GM08714 (cell line): Measurements from ENCODE around the gene SLC5A5.
A peak's percentile ranks its signal among the peaks of the same experiment; 100 is the strongest.
"Not testable (repeated sequence)": the region's sequence is repeated elsewhere in the genome, so short reads cannot be mapped to it uniquely, and the experiment has no call there.

Source experiments
- H3K4me3 ChIP-seq: fragments of 200-500 bp; sonication (Bioruptor generic); 2 replicates; pipeline ENCODE4 v1.5.1; 2014; ENCODE audit warnings: mild to moderate bottlenecking, low read length, inconsistent platforms
- ZNF274 ChIP-seq: IDR thresholded peaks from 2 replicates; pipeline ENCODE4 v1.6.1; 2012; ENCODE audit warnings: mild to moderate bottlenecking, low read depth, low read length

SLC5A5 gene

GRCh38 chr19:17873786-17874757 is 2.3 kb downstream of the SLC5A5 start:
- TF ChIP-seq ZNF274, result no peak

DNA sequence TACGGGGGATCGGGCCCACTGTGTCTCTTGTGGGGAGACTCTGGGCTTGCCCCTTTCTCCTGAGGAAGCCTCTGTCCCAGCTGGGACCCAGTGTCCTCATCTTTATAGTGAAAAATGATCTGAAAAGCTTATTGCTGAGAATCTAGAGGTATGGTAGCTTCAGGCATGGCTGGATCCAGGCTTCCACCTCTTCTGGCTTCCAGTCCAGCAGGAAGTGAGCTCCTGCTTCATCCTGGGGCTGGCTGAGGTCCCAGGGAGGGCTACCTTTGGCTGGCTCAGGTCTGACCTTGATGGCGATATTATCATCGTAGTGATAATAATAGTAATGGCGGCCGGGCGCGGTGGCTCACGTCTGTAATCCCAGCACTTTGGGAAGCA is 3.0 kb downstream of the SLC5A5 start:
- H3K4me3 ChIP-seq, result no peak overlapping the region
- TF ChIP-seq ZNF274, result no peak

More at GRCh38 chr19:17873786-17874757, 2.3 kb downstream of the SLC5A5 start:
- peak overlapping the region; percentile 2; the same call in 1 of the 2 replicates for H3K4me3 ChIP-seq

DNA sequence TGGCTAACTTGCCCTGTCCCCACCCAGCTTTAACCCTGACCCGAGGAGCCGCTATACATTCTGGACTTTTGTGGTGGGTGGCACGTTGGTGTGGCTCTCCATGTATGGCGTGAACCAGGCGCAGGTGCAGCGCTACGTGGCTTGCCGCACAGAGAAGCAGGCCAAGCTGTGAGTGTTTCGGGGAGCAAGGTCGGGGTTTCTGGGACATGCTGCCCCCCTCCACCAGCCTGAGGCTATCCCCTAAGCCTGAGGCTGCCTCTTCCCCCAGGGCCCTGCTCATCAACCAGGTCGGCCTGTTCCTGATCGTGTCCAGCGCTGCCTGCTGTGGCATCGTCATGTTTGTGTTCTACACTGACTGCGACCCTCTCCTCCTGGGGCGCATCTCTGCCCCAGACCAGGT is 6.0 kb downstream of the SLC5A5 start:
- H3K4me3 ChIP-seq, result no peak overlapping the region
- TF ChIP-seq ZNF274, result no peak

- H3K4me3 ChIP-seq, result no peak overlapping the region
- no peak for TF ChIP-seq ZNF274
These were observed 7.7 kb downstream of the SLC5A5 start for GRCh38 chr19:17879466-17879865.

- no peak for TF ChIP-seq ZNF274
- no peak overlapping the region for H3K4me3 ChIP-seq
These were observed 10.0 kb downstream of the SLC5A5 start for GRCh38 chr19:17881701-17882100.

GRCh38 chr19:17883627-17884410 is 12.1 kb downstream of the SLC5A5 start:
- TF ChIP-seq ZNF274, result no peak

GRCh38 chr19:17886515-17886914 is 14.8 kb downstream of the SLC5A5 start:
- no peak for TF ChIP-seq ZNF274
- no peak overlapping the region for H3K4me3 ChIP-seq

More at GRCh38 chr19:17883627-17884410, 12.1 kb downstream of the SLC5A5 start:
- no peak overlapping the region for H3K4me3 ChIP-seq

GRCh38 chr19:17887221-17887620 is 15.5 kb downstream of the SLC5A5 start:
- H3K4me3 ChIP-seq, result not testable (repeated sequence)

- no peak for TF ChIP-seq ZNF274
- H3K4me3 ChIP-seq, result no peak overlapping the region
These were observed 16.5 kb downstream of the SLC5A5 start for GRCh38 chr19:17888260-17888659.

GRCh38 chr19:17889609-17890214 is 18.0 kb downstream of the SLC5A5 start:
- TF ChIP-seq ZNF274, result no peak
- no peak overlapping the region for H3K4me3 ChIP-seq

DNA sequence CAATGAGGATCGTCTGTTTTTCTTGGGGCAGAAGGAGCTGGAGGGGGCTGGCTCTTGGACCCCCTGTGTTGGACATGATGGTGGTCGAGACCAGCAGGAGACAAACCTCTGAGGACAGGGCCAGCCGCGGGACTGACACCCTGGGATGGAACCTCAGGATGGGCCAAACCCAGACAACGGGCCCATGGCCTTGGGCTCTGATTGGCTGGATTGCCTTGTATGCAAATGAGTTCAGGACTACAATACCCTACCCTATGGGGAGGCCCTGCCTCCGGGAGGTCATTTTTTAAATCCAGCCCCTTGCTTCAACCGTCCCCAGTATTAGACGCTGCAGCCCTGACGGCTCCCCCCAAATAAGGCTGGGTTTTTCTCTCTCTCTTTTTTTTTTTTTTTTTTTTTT is 22.0 kb downstream of the SLC5A5 start:
- TF ChIP-seq ZNF274, result no peak
- H3K4me3 ChIP-seq, result no peak overlapping the region

- no peak overlapping the region for H3K4me3 ChIP-seq
- no peak for TF ChIP-seq ZNF274
These were observed 31.0 kb downstream of the SLC5A5 start for GRCh38 chr19:17902701-17903100.

- H3K4me3 ChIP-seq, result no peak overlapping the region
- no peak for TF ChIP-seq ZNF274
These were observed 36.5 kb downstream of the SLC5A5 start for GRCh38 chr19:17908244-17908643.

DNA sequence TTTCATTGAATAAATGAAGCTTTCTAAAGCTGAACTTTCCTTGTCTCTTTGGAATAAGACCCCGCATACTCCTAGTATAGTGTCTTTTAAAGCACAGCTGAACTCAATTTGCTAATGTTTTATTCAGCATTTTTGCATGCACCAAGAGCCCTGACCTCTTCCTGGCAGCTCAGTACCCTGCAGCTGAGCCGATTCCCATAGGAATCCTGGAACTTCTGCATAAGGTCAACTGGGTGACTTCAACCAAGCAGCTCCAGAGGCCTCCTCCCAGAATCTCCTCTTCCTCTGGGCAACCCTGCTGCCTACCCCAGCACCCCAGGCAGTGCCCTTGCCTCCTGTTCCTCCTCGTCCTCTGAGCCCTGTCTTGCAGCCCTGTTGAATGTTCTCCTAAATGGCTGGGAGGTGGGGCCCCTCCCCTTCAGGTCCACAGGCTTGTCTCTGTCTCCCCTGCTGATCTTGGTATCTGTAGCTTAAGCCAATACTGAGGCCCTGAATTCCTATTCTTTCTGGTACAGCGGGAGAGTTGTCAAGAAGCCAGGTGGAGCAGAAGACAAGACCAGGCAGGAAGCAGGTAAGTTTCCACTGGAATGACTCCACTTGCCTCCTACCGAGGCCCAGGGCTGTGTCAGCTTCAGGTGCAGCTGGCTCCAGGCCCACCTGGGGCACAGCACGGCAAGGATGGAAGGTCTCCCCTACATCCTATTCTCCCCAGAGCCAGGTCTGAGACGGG is 37.4 kb downstream of the SLC5A5 start:
- H3K4me3 ChIP-seq, result no peak overlapping the region
- no peak for TF ChIP-seq ZNF274
